Neural progenitor cell (in vitro differentiated cells): Measurements from ENCODE around the gene PLEKHA1.

Experiments
- EZH2 ChIP-seq: fragments of 200-600 bp; sonication (generic); IDR thresholded peaks from 2 replicates; pipeline ENCODE4 v1.6.1; 2017; ENCODE audit warnings: antibody characterized with exemption, mild to moderate bottlenecking, moderate library complexity
- TF ChIP-seq, protein P1 (sequence below): fragments of 200-600 bp; sonication (generic); IDR thresholded peaks from 2 replicates; pipeline ENCODE4 v1.5.1; 2017; ENCODE audit warnings: antibody characterized with exemption, mild to moderate bottlenecking

DNA sequence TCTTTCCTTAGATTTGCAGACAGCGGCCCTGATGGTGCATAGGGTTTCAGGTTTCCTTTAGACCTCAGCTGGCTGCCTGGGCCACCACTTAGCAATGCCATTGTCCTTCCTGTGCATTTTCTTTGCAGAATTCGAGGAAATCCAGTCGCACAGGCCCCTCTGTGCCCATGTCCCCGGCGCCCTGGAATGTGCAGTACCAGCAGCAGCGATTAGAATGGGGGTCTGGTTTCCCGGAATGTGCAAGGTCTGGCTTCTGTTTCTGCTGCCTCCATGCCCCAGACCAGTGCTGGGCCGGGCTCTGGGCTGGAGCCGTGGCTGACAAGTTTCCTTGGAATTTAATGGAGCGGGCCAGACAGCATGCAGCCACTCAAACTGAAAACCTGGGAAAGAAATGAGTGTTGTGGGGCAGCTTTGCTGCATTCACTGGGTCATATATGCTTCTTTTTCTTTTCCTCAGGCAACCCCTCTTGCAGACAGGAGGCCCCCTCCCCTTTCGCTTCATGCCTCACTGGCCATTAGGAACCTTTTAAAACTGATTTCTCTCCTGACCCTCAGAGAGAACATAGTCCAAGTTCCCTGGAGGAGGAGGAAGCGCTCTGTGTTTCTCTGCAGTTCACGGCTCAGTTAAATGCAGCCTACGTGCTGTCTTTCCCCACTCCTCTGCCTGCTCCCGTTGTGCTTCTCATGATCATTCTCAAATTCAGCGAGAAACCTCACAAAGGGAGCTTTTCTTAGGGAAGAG, 101.3 kb downstream of the PLEKHA1 start:
- TF ChIP-seq, protein P1, sequence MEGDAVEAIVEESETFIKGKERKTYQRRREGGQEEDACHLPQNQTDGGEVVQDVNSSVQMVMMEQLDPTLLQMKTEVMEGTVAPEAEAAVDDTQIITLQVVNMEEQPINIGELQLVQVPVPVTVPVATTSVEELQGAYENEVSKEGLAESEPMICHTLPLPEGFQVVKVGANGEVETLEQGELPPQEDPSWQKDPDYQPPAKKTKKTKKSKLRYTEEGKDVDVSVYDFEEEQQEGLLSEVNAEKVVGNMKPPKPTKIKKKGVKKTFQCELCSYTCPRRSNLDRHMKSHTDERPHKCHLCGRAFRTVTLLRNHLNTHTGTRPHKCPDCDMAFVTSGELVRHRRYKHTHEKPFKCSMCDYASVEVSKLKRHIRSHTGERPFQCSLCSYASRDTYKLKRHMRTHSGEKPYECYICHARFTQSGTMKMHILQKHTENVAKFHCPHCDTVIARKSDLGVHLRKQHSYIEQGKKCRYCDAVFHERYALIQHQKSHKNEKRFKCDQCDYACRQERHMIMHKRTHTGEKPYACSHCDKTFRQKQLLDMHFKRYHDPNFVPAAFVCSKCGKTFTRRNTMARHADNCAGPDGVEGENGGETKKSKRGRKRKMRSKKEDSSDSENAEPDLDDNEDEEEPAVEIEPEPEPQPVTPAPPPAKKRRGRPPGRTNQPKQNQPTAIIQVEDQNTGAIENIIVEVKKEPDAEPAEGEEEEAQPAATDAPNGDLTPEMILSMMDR, result no peak
- no peak for TF ChIP-seq EZH2
